Mucosa of descending colon (tissue), 3 donors: Measurements from ENCODE around the gene GCNT2. TPM values are rescaled to one million over a fixed set of nuclear protein-coding genes. Genes with fewer than 3 reads are reported as not detected.

Source experiments
- ATAC-seq: fragments of 200-7000 bp; cut with Tn5 transposase; one replicate; pipeline ENCODE4 v1.9.1; 2020; ENCODE audit warnings: mild to moderate bottlenecking, moderate library complexity
- DNase-seq, 3 donors: peaks; one replicate each; pipeline ENCODE4 v3.0.0-alpha.2; 2020
- H3K36me3 ChIP-seq: fragments of 200-600 bp; one replicate; pipeline ENCODE4 v1.8.0; 2021; ENCODE audit warnings: low read depth, mild to moderate bottlenecking
- H3K4me1 ChIP-seq: fragments of 200-600 bp; one replicate; pipeline ENCODE4 v1.8.0; 2021; ENCODE audit warnings: low read depth, mild to moderate bottlenecking
- H3K4me3 ChIP-seq: fragments of 200-600 bp; one replicate; pipeline ENCODE4 v1.8.0; 2021; ENCODE audit warnings: mild to moderate bottlenecking
- H3K9me3 ChIP-seq: fragments of 200-600 bp; one replicate; pipeline ENCODE4 v1.8.0; 2021; ENCODE audit warnings: mild to moderate bottlenecking
- intact Hi-C, 2 donors: fragments of 100-400 bp; cut with DNase I in 1 of 2; cut with micrococcal nuclease in 1 of 2; formaldehyde crosslinking; loops; one replicate each; pipeline versions ENCODE4 v1.11.0 to v1.11.1; 2022; cut with DNase I, micrococcal nuclease
- total RNA-seq, 3 donors: library from RNA; stranded (reverse); fragmentation: NEBNext Ultra II Directional in 2 of 3; extraction: Animal tissue kit (Norgen Biotek cat#: 25700) in 2 of 3; gene quantifications; one replicate each; pipeline versions ENCODE4 v1.2.1 to v1.2.4, GENCODE V29; 2021 to 2023
- TF ChIP-seq, protein P1 (sequence below): fragments of 200-600 bp; IDR thresholded peaks from one replicate; pipeline ENCODE4 v1.8.0; 2022; ENCODE audit warnings: antibody characterized with exemption, mild to moderate bottlenecking
- donor health status: DM: no; HTN: no; CAD: no; lungs with moderate emphysema.
- donor health status: DM: no; HTN: no; CAD: no.
- donor health status: DM: no; HTN: yes; CAD: no.

GCNT2 gene
- total RNA-seq, 3 donors from 2014 or later, result 11.7 to 22.3 (median 19.8) TPM

DNA sequence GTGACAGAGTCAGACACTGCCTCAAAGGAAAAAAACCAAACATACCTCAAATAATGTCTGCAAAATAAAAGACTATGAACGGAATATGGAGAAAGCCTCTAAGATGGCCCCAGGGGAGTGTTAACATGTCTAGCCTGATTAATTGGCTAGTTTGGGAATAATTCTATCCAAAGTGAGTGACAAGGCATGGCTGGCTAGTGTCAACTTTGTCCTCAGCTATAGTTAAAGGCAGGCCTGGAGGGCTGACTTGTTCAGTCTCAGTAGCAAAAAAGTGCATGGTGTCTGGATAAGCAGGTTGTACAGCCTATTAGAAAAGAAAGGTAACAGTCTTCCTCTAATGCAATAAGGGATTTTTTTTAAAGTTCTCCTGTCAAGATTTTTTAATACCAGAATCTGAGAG is 32.7 kb downstream of the GCNT2 start:
- Histone ChIP-seq H3K9me3 (no peaks in the 10 kb centered on the region), H3K4me3 (no peak overlapping the region), H3K4me1 (peaks cover 4% of the 10 kb centered on the region), H3K36me3 (no peaks in the 10 kb centered on the region)
- DNase-seq (no peak), ATAC-seq (no peak)
- intact Hi-C loops, result no loop called here
- TF ChIP-seq, protein P1, sequence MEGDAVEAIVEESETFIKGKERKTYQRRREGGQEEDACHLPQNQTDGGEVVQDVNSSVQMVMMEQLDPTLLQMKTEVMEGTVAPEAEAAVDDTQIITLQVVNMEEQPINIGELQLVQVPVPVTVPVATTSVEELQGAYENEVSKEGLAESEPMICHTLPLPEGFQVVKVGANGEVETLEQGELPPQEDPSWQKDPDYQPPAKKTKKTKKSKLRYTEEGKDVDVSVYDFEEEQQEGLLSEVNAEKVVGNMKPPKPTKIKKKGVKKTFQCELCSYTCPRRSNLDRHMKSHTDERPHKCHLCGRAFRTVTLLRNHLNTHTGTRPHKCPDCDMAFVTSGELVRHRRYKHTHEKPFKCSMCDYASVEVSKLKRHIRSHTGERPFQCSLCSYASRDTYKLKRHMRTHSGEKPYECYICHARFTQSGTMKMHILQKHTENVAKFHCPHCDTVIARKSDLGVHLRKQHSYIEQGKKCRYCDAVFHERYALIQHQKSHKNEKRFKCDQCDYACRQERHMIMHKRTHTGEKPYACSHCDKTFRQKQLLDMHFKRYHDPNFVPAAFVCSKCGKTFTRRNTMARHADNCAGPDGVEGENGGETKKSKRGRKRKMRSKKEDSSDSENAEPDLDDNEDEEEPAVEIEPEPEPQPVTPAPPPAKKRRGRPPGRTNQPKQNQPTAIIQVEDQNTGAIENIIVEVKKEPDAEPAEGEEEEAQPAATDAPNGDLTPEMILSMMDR, result no peak

DNA sequence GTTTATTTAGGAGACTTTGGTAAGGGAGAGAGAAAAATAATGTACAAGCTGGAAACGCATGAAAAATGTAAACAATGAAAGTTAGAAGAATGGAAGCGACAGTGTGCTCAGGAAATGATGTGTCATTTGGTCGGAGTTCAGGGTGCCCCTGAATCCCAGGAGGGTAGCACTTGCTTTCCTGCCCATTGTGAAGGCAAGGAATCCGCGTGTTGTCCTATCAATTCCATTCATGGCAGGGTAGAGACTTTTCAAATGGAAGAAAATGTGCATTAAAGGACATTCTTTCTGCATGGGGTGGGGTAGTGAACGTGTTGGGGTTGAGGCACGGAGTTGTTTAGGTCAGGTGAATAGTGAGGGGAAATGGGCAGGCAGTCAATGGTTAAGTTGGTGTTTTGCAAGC is 33.7 kb downstream of the GCNT2 start:
- TF ChIP-seq, protein P1, result no peak
- intact Hi-C loops, result no loop called here
- ATAC-seq (no peak), DNase-seq (no peak)
- Histone ChIP-seq H3K36me3 (no peaks in the 10 kb centered on the region), H3K9me3 (no peaks in the 10 kb centered on the region), H3K4me1 (peaks cover 4% of the 10 kb centered on the region), H3K4me3 (no peak overlapping the region)

- Histone ChIP-seq H3K4me1 (peaks cover 4% of the 10 kb centered on the region), H3K9me3 (no peaks in the 10 kb centered on the region), H3K4me3 (no peak overlapping the region), H3K36me3 (no peaks in the 10 kb centered on the region)
- ATAC-seq, result peak; percentile 67
- intact Hi-C loops, result no loop called here
- peak; percentile 56 to 64 (median 60) for DNase-seq
- TF ChIP-seq, protein P1, result no peak
Observed at GRCh38 chr6:10555625-10556309, 34.6 kb downstream of the GCNT2 start.

- DNase-seq, result no peak
- Histone ChIP-seq H3K4me1 (peaks cover 4% of the 10 kb centered on the region), H3K9me3 (no peaks in the 10 kb centered on the region), H3K4me3 (no peak overlapping the region), H3K36me3 (no peaks in the 10 kb centered on the region)
- intact Hi-C loops, result no loop called here
- ATAC-seq, result no peak
- TF ChIP-seq, protein P1, result no peak
Observed at GRCh38 chr6:10556589-10556988, 35.4 kb downstream of the GCNT2 start.

- H3K4me3 ChIP-seq, result no peak overlapping the region
- DNase-seq (no peak), ATAC-seq (no peak)
- intact Hi-C loops, result no loop called here
- no peaks in the 10 kb centered on the region for H3K36me3 ChIP-seq
- peaks cover under 1% of the 10 kb centered on the region for H3K4me1 ChIP-seq
- TF ChIP-seq, protein P1, result no peak
- H3K9me3 ChIP-seq, result no peaks in the 10 kb centered on the region
Observed at GRCh38 chr6:10556992-10557391, 35.8 kb downstream of the GCNT2 start.
